GM12873 (cell line): ENCODE results near the gene SH3TC1.

ENCODE experiments used
- TF ChIP-seq, protein P1 (sequence below): IDR thresholded peaks from 2 replicates; pipeline ENCODE4 v1.5.1; 2012; ENCODE audit warnings: low read depth, mild to moderate bottlenecking, moderate library complexity, low read length, control low read depth; ENCODE audit not compliant: insufficient read depth; ENCODE audit errors: missing control alignments

Gene SH3TC1

DNA sequence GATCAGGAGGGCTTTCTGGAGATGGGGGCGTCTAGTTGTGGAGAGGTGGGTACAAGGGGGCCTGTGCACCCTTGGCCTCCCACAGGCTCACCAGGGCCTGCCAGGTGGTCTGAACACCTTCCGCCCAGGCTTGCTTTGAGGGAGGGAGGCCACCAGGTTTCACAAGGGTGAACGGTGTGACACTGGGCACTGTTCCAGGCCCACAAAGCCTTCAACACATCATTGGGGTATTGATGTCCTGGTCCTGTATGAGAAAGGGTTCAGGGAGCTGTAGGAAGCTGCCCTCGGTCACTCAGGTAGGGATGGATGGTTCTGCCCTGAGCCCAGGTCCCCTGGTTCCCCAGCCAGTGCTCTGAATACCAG is 76.4 kb downstream of the SH3TC1 start:
- TF ChIP-seq, protein P1, sequence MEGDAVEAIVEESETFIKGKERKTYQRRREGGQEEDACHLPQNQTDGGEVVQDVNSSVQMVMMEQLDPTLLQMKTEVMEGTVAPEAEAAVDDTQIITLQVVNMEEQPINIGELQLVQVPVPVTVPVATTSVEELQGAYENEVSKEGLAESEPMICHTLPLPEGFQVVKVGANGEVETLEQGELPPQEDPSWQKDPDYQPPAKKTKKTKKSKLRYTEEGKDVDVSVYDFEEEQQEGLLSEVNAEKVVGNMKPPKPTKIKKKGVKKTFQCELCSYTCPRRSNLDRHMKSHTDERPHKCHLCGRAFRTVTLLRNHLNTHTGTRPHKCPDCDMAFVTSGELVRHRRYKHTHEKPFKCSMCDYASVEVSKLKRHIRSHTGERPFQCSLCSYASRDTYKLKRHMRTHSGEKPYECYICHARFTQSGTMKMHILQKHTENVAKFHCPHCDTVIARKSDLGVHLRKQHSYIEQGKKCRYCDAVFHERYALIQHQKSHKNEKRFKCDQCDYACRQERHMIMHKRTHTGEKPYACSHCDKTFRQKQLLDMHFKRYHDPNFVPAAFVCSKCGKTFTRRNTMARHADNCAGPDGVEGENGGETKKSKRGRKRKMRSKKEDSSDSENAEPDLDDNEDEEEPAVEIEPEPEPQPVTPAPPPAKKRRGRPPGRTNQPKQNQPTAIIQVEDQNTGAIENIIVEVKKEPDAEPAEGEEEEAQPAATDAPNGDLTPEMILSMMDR: no peak

DNA sequence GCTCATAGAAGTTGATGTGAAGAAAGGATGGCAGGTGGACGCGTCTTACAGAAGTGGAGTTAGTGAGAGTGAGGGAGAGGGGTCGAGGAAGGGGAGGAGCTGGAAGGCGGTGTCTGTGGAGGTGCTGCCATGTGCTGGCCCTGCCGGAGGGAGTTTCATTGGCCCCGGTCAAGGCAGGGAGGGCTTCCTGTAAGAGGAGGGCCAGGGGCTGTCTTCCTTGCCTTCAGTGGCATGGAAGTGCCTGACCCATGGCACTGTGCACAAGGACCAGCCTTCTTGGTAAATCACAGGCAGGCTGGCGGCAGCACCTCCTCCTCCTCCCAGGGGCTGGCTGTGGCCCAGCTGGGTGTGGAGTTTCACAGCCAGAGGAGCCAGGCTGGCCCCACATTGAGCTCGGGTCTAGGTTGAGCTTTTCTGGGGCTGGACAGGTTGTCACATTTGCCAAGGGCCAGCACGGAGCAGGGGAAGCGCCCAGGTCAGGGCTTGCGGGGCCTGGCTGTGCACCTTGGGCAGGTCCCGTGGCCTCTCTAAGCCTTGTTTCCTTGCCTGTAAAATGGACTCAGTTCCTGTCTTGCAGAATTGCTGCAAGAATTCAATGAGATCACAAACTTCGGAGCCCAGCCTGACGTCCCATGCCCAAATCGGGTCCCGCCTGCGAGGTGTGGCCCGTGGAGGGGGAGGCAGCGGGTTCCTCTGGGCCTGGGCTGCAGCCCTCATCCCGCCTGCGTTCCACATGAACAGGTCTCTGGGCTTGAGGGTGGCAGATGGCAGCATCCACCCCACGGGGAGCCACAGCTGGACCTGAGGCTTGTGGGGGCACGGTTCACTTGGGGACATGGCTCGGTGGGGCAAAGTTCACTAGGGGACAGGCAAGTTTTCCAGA is 77.5 kb downstream of the SH3TC1 start:
- TF ChIP-seq, protein P1: no peak

DNA sequence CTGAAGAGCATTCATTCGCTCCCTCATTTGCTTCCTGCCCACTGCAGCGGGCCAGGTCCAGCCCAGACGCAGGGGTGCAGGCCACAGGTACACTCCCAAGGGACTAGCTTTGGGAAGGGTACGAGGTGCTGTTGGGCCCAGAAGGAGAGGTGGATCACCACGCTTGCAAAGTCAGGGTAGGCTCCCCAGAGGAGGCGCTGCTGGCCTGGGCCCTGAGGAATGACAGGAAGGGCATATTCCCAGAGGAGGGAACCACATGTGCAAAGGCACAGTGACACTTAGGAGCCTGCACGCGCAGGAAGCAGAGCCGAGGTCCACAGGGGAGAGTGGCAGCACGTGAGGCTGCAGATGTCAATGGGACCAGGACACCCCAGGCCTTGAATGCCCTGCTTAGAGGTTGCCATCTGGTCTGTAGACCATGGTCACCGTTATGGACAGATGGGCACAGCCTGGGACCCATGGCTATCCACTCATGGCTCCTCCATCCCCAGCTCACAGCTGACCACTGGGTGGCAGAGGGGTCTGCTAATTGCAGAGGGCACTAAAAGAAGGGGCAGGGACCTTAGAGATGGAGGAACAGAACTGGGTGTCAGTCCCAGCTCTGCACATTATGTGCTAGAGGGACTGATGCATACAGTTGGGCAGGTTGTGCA is 78.4 kb downstream of the SH3TC1 start:
- TF ChIP-seq, protein P1: no peak

DNA sequence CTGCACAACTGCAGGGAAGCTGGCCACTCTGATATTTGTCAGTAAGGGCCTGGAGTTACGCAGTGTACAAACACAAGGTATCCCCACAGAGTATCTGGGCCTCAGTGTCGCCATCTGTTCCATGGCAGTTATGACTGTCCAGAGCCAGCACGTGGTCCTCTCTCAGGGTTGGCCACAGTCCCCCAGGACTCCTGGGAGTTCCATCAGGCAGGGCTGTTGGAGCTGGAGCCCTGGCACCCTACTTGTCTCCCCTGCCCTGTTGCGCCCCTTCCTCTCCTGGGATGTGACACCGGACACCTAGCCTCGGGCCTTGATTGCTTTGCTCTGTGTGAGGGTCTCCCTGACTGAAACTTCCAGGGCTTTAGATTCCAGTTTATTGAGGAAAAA is 78.9 kb downstream of the SH3TC1 start:
- TF ChIP-seq, protein P1: no peak

DNA sequence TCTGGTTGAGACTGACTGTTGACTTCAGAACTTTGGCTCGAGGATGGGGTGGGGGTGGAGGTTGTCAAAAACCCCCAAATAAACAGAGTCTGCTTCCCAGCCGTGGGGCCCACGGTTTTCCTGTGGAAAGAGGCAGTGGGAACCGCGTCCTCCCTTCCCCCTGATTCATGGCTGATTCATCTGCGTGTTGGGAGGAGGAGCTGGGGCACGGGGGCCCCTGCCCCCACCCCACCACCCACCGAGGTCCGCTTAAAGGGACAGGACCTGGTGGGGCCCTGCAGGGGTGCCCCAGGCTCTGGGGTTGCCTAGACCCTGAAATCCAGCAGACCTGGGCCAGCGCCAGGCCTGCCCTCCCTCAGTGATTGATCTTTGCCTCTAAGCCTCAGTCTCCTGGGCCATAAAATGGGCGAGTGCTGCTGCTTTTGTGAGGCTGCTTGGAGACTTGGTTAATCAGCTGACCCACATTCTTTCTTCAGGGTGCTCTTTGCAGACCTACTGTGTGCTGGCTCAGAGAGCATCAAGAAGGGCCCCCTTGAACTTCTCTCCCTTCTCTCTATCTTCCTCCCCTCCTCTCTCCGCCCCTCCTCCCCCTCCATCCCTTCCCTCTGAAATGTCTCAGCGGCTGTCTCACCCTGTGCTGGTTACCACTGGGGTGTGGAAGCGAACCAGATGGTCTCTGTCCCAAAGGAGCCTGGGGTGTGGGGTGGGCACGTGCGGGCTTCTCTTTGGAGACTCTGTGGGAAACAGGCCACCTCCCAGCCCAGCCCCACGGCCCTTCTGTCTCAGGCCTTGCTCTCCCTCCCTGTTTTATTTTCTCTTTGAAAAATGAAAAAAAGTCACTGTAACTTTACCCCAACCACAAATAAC is 79.6 kb downstream of the SH3TC1 start:
- TF ChIP-seq, protein P1: no peak

DNA sequence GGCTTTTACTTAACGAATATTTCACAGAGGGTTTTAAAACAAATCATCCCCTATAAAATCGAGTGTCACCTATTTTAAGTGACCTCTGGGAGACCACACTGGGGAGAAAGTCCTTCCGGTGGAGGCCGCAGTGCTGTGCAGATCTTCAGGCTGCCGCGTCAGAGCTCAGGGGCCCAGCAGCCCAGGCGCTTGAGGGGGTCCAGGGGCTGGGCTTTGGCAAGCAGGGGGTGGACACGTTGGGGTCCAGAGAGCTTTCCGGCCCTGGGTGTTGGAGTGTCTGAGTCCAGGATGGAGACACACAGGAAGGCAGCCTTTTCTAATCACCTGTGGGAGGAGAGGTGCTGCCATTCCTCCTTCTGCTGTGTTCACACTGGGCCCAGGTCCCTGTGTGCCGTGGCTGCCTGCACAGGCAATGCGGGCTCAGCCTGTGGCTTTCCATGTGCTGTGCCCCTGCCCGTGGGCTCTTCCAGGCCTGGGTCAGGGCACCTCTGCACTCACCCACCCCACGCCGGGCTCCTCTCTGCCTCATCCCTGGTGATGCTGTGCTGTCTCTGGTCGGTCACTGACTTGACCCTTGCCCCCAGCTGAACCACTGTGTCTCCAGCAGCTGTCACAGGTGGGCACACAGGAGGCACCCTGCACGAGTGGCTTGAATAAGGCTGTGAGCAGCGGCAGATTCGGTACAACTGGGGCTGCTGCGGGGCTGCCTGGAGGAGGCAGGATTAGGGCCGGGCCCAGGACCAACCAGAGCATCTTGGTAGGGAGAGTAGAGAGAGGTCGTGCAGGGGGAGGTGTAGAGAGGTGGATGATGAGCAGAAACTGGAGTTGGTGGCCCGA is 80.4 kb downstream of the SH3TC1 start:
- TF ChIP-seq, protein P1: no peak
